A673 (cell line): ENCODE results near the gene SMIM7. TPM values are rescaled to one million over a fixed set of nuclear protein-coding genes. Genes with fewer than 3 reads are reported as not detected.

Source experiments
- BruUV-seq: library from RNA; stranded (reverse); fragments of 400-500 nt; replicated peaks from 2 replicates; lab custom pipeline; 2021; lab: Mats Ljungman, UMichigan
- CTCF ChIA-PET: fragments of 300-600 bp; sonication (Branson Sonifier 250); formaldehyde crosslinking; loops from one replicate; lab custom pipeline; 2022; ENCODE audit warnings: antibody characterized with exemption; lab: Charles Lee
- POLR2A ChIA-PET: fragments of 300-600 bp; sonication (Branson Sonifier 250); formaldehyde crosslinking; loops from one replicate; lab custom pipeline; 2022; ENCODE audit warnings: antibody characterized with exemption; ENCODE audit not compliant: low non-redundant PET; lab: Charles Lee
- DNase-seq: peaks from one replicate; pipeline ENCODE4 v3.0.0-alpha.2; 2015; ENCODE audit warnings: low spot score
- H3K27ac ChIP-seq: fragments of 200-600 bp; sonication (generic); 2 replicates; pipeline ENCODE4 v1.5.1; 2016; ENCODE audit warnings: mixed run types, low read depth, mild to moderate bottlenecking, mixed read lengths, antibody characterized with exemption, low read length; ENCODE audit not compliant: poor library complexity, severe bottlenecking
- H3K27me3 ChIP-seq: fragments of 200-600 bp; sonication (generic); replicated peaks from 2 replicates; pipeline ENCODE4 v1.6.1; 2017; ENCODE audit warnings: mixed run types, low read depth, mild to moderate bottlenecking, mixed read lengths, antibody characterized with exemption, low read length; ENCODE audit not compliant: insufficient read depth, poor library complexity
- H3K36me3 ChIP-seq: fragments of 200-600 bp; sonication (generic); 2 replicates; pipeline ENCODE4 v1.6.1; 2016; ENCODE audit warnings: mixed run types, mild to moderate bottlenecking, mixed read lengths, antibody characterized with exemption, low read length; ENCODE audit not compliant: insufficient read depth, poor library complexity, severe bottlenecking
- H3K4me1 ChIP-seq: fragments of 200-600 bp; sonication (generic); 2 replicates; pipeline ENCODE4 v1.6.1; 2017; ENCODE audit warnings: mixed run types, mild to moderate bottlenecking, mixed read lengths, antibody characterized with exemption, low read length; ENCODE audit not compliant: insufficient read depth, poor library complexity, severe bottlenecking
- H3K4me3 ChIP-seq: fragments of 200-600 bp; sonication (generic); 2 replicates; pipeline ENCODE4 v1.5.1; 2016; ENCODE audit warnings: low read depth, mixed run types, mild to moderate bottlenecking, mixed read lengths, low read length; ENCODE audit not compliant: poor library complexity, severe bottlenecking
- H3K9me3 ChIP-seq: fragments of 200-600 bp; sonication (generic); 2 replicates; pipeline ENCODE4 v1.6.1; 2016; ENCODE audit warnings: mixed run types, low read depth, mild to moderate bottlenecking, mixed read lengths, antibody characterized with exemption, low read length; ENCODE audit not compliant: poor library complexity, severe bottlenecking
- CTCF ChIP-seq: fragments of 300-800, 200-600 bp; sonication (generic); conservative IDR thresholded peaks from 2 replicates; pipeline ENCODE4 v1.5.1; 2017; ENCODE audit warnings: low read depth, mild to moderate bottlenecking, antibody characterized with exemption, low read length, moderate library complexity, mixed read lengths
- EZH2 ChIP-seq: fragments of 200-600 bp; sonication (generic); IDR thresholded peaks from 2 replicates; pipeline ENCODE4 v1.6.1; 2017; ENCODE audit warnings: borderline replicate concordance, low read depth, mild to moderate bottlenecking, mixed read lengths, antibody characterized with exemption, low read length; ENCODE audit not compliant: poor library complexity, severe bottlenecking
- intact Hi-C: fragments of 100-400 bp; cut with micrococcal nuclease; formaldehyde crosslinking; loops from one replicate; pipeline ENCODE4 v1.10.0; 2022; ENCODE audit not compliant: unreplicated experiment
- total RNA-seq: library from RNA; stranded (reverse); gene quantifications from 2 replicates; pipeline ENCODE4 v1.2.3, GENCODE V29; 2021

The SMIM7 gene
- total RNA-seq, 1 experiment from 2014 or later: 82.7 TPM

DNA sequence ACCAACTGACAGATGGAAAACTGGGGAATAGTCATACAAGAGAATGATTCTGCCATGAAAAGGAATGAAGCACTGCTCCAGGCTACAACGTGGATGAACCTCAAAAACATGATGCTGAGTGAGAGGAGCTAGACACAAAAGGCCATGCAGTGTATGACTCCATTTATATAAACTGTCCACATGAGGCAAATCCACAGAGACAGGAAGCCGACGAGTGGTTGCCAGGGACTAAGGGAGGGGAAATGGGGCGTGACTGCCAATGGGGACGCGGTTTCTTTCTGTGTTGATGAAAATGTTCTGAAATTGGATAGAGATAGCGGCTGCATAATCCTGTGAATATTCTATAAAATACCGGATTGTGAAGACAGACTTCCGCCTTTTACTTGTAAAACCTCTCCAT, 10.2 kb downstream of the SMIM7 start:
- CTCF ChIA-PET: interaction anchor here (0.7 kb wide), 1 partner anchor 1762 kb away, joined by 3 read pairs; no protein-coding TSS in a partner anchor
- H3K27me3 ChIP-seq: no peaks in the 10 kb centered on the region
- no peaks in the 10 kb centered on the region for H3K9me3 ChIP-seq
- BruUV-seq: no TSS peak
- POLR2A ChIA-PET: no interaction called here
- no peak overlapping the region for H3K4me3 ChIP-seq
- intact Hi-C loops: no loop called here
- H3K36me3 ChIP-seq: peaks cover 71% of the 10 kb centered on the region
- DNase-seq: peak; percentile 83
- peak overlapping the region; percentile 57 for H3K27ac ChIP-seq
- no peak for TF ChIP-seq CTCF
- no peak for TF ChIP-seq EZH2
- H3K4me1 ChIP-seq: peaks cover 2% of the 10 kb centered on the region

DNA sequence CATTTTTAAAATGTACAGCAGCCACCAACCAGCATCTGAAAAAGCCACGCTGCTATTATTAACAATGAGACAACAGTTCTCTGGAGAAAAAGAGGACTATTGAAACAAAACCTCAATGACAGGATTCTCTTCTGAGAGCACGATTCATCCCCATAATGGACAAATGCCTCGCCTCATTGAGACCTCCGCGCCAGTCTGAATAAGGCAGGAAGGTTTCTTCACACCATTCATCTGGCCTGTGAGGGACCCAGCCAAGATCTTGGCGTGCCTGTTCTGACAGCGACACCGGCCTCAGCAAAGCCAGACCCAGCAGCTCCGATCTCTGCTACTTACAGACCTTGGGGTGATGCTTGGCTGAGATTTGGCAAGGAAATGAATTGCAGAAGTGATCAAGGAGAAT, 14.8 kb downstream of the SMIM7 start:
- POLR2A ChIA-PET: no interaction called here
- Histone ChIP-seq H3K27me3 (no peaks in the 10 kb centered on the region), H3K4me1 (no peaks in the 10 kb centered on the region), H3K9me3 (no peaks in the 10 kb centered on the region), H3K27ac (no peak overlapping the region), H3K4me3 (no peak overlapping the region), H3K36me3 (peaks cover 71% of the 10 kb centered on the region)
- DNase-seq: no peak
- CTCF ChIA-PET: no interaction called here
- intact Hi-C loops: no loop called here
- BruUV-seq: no TSS peak
- TF ChIP-seq EZH2 (no peak), CTCF (no peak)

- no peak for TF ChIP-seq EZH2
- no peak for DNase-seq
- Histone ChIP-seq H3K27me3 (no peaks in the 10 kb centered on the region), H3K36me3 (peaks cover 71% of the 10 kb centered on the region), H3K9me3 (no peaks in the 10 kb centered on the region), H3K4me3 (no peak overlapping the region), H3K4me1 (peaks cover 6% of the 10 kb centered on the region), H3K27ac (no peak overlapping the region)
- no TSS peak for BruUV-seq
- intact Hi-C loops: no loop called here
- ChIA-PET CTCF (no interaction called here), POLR2A (no interaction called here)
Measured at GRCh38 chr19:16641695-16642094, 18.2 kb downstream of the SMIM7 start.

DNA sequence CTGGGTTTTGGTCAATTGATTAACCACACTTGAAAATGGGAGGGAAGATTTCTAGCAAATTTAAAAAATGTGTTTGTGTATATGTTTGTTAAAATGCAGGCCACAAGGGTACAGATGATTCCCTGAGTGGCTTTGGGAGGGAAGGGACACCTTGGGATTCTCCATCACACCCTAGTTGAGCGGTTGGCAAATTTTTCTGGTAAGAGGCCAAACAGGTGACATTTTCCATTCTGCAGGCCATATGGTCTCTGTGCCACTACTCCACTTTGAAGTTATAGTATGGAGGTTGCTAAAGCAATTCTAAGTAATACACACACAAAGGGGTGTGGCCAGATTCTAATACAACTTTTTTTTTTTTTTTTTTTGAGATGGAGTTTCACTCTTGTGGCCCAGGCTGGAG, 19.0 kb downstream of the SMIM7 start:
- no peak for TF ChIP-seq EZH2
- TF ChIP-seq CTCF: no peak
- BruUV-seq: no TSS peak
- Histone ChIP-seq H3K4me1 (peaks cover 6% of the 10 kb centered on the region), H3K36me3 (peaks cover 63% of the 10 kb centered on the region), H3K27me3 (no peaks in the 10 kb centered on the region), H3K27ac (no peak overlapping the region), H3K4me3 (no peak overlapping the region), H3K9me3 (no peaks in the 10 kb centered on the region)
- intact Hi-C loops: no loop called here
- no peak for DNase-seq
- ChIA-PET POLR2A (no interaction called here), CTCF (no interaction called here)
